HepG2 (cell line): ENCODE results near the gene FAM118A. TPM values are rescaled to one million over a fixed set of nuclear protein-coding genes. Genes with fewer than 3 reads are reported as not detected.

Source experiments
- BHLHE40 ChIP-seq: IDR thresholded peaks from 2 replicates; pipeline ENCODE4 v1.6.1; 2011; ENCODE audit warnings: low read length, improper control_type of control experiment
- CENPT ChIP-seq: sonication (generic); formaldehyde crosslinking; IDR thresholded peaks from 2 replicates; pipeline ENCODE4 v1.8.0; 2022; ENCODE audit warnings: low read depth, mild to moderate bottlenecking, moderate library complexity, missing genetic modification reagents
- KDM3A ChIP-seq: IDR thresholded peaks from 2 replicates; pipeline ENCODE4 v1.6.1; 2018; ENCODE audit warnings: low read depth, missing compliant biosample characterization
- SIX1 ChIP-seq: sonication (generic); formaldehyde crosslinking; IDR thresholded peaks from 2 replicates; pipeline ENCODE4 v1.4.0; 2020; ENCODE audit warnings: missing genetic modification reagents, borderline replicate concordance
- ZNF230 ChIP-seq: sonication (generic); formaldehyde crosslinking; IDR thresholded peaks from 2 replicates; pipeline ENCODE4 v1.4.0; 2020; ENCODE audit warnings: mild to moderate bottlenecking, missing genetic modification reagents
- ZNF598 ChIP-seq: sonication (generic); formaldehyde crosslinking; IDR thresholded peaks from 2 replicates; pipeline ENCODE4 v1.5.1; 2020; ENCODE audit warnings: mild to moderate bottlenecking, missing genetic modification reagents, borderline replicate concordance
- polyA plus RNA-seq, 8 experiments: library from polyadenylated mRNA; depleted of rRNA in 3 of 8; stranded (reverse) in 7 of 8; unstranded in 1 of 8; fragments of >200 nt; fragmentation: Illumina TruSeq in 4 of 8; extraction: Trizol in 4 of 8; gene quantifications; 2 replicates each; pipeline versions ENCODE4 v1.2.1 to v1.2.3, GENCODE V29; 2011 to 2016; ENCODE audit warnings: low read depth in 4 of 8, missing spikeins in 1 of 8, mixed read lengths in 1 of 8; ENCODE audit not compliant: insufficient read depth in 1 of 8
- total RNA-seq, 5 experiments: library from RNA; depleted of rRNA; stranded (reverse); fragments of >200 nt; fragmentation: Illumina TruSeq; extraction: Trizol; gene quantifications; 2 replicates each; pipeline ENCODE4 v1.2.3, GENCODE V29; 2016; ENCODE audit warnings: low read depth in 1 of 5
- TF ChIP-seq, protein P1 (sequence below): sonication (generic); formaldehyde crosslinking; IDR thresholded peaks from 2 replicates; pipeline ENCODE4 v1.9.0; 2021; ENCODE audit warnings: missing genetic modification reagents, borderline replicate concordance
- TF ChIP-seq, protein P2 (sequence below): sonication (generic); formaldehyde crosslinking; IDR thresholded peaks from 2 replicates; pipeline ENCODE4 v1.4.0; 2020; ENCODE audit warnings: missing genetic modification reagents
- TF ChIP-seq, protein P3 (sequence below): sonication (generic); formaldehyde crosslinking; IDR thresholded peaks from 2 replicates; pipeline ENCODE4 v1.4.0; 2020; ENCODE audit warnings: missing genetic modification reagents
- TF ChIP-seq, protein P4 (sequence below): IDR thresholded peaks from 2 replicates; pipeline ENCODE4 v1.6.1; 2012; ENCODE audit warnings: low read length, improper control_type of control experiment
- TF ChIP-seq, protein P5 (sequence below): sonication (generic); formaldehyde crosslinking; IDR thresholded peaks from 2 replicates; pipeline ENCODE4 v1.5.0; 2020; ENCODE audit warnings: mild to moderate bottlenecking, missing genetic modification reagents

FAM118A gene
- total and polyA plus RNA-seq, 2 of the 13 experiments (the other 11 are each of a cell fraction or from before 2014, with no cell fraction given): 36.7 to 48.2 TPM

DNA sequence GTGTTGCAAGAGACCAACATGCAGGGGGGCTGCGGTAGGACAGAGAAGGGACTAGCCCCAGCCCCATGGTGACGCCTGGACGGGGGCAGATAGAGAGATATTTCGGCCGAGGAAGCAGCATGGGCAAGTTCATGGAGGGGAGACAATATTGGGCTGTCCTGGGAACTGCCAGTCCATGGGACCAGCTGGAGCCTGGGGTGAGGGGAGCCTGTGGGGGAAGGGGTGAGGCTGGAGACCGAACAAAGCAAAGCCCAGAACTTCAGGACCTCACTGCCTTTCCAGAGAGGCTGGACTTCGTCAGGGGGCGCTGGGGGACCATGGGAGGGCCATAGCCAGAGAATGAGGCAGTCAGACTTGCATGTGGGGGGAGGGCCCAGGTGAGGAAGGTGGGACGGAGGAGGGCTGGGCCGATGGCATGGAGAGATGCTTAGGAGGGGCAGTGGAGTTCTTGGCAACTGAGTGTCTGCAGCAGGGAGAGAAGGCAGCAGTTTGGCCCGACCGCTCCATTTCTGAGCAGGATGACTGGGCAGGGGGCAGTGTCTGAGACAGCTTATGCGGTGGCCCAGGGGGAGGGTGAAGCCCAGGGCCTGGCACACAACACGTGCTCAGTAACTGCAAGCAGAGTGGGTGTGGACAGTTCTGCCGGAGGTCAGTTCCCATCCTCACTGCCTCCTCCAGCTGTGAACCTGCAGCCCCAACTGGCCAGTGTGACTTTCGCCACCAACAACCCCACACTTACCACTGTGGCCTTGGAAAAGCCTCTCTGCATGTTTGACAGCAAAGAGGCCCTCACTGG lies 24.3 kb upstream of the FAM118A start (continued):
- TF ChIP-seq, protein P1, sequence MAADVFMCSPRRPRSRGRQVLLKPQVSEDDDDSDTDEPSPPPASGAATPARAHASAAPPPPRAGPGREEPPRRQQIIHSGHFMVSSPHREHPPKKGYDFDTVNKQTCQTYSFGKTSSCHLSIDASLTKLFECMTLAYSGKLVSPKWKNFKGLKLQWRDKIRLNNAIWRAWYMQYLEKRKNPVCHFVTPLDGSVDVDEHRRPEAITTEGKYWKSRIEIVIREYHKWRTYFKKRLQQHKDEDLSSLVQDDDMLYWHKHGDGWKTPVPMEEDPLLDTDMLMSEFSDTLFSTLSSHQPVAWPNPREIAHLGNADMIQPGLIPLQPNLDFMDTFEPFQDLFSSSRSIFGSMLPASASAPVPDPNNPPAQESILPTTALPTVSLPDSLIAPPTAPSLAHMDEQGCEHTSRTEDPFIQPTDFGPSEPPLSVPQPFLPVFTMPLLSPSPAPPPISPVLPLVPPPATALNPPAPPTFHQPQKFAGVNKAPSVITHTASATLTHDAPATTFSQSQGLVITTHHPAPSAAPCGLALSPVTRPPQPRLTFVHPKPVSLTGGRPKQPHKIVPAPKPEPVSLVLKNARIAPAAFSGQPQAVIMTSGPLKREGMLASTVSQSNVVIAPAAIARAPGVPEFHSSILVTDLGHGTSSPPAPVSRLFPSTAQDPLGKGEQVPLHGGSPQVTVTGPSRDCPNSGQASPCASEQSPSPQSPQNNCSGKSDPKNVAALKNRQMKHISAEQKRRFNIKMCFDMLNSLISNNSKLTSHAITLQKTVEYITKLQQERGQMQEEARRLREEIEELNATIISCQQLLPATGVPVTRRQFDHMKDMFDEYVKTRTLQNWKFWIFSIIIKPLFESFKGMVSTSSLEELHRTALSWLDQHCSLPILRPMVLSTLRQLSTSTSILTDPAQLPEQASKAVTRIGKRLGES (CRISPR knock-in tag): no peak
- TF ChIP-seq KDM3A (CRISPR knock-in tag) (no peak), ZNF230 (CRISPR knock-in tag) (no peak), ZNF598 (CRISPR knock-in tag) (no peak), BHLHE40 (peak; percentile 48), CENPT (CRISPR knock-in tag) (no peak), SIX1 (CRISPR knock-in tag) (no peak)
- TF ChIP-seq, protein P2, sequence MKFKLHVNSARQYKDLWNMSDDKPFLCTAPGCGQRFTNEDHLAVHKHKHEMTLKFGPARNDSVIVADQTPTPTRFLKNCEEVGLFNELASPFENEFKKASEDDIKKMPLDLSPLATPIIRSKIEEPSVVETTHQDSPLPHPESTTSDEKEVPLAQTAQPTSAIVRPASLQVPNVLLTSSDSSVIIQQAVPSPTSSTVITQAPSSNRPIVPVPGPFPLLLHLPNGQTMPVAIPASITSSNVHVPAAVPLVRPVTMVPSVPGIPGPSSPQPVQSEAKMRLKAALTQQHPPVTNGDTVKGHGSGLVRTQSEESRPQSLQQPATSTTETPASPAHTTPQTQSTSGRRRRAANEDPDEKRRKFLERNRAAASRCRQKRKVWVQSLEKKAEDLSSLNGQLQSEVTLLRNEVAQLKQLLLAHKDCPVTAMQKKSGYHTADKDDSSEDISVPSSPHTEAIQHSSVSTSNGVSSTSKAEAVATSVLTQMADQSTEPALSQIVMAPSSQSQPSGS (CRISPR knock-in tag): no peak
- TF ChIP-seq, protein P3, sequence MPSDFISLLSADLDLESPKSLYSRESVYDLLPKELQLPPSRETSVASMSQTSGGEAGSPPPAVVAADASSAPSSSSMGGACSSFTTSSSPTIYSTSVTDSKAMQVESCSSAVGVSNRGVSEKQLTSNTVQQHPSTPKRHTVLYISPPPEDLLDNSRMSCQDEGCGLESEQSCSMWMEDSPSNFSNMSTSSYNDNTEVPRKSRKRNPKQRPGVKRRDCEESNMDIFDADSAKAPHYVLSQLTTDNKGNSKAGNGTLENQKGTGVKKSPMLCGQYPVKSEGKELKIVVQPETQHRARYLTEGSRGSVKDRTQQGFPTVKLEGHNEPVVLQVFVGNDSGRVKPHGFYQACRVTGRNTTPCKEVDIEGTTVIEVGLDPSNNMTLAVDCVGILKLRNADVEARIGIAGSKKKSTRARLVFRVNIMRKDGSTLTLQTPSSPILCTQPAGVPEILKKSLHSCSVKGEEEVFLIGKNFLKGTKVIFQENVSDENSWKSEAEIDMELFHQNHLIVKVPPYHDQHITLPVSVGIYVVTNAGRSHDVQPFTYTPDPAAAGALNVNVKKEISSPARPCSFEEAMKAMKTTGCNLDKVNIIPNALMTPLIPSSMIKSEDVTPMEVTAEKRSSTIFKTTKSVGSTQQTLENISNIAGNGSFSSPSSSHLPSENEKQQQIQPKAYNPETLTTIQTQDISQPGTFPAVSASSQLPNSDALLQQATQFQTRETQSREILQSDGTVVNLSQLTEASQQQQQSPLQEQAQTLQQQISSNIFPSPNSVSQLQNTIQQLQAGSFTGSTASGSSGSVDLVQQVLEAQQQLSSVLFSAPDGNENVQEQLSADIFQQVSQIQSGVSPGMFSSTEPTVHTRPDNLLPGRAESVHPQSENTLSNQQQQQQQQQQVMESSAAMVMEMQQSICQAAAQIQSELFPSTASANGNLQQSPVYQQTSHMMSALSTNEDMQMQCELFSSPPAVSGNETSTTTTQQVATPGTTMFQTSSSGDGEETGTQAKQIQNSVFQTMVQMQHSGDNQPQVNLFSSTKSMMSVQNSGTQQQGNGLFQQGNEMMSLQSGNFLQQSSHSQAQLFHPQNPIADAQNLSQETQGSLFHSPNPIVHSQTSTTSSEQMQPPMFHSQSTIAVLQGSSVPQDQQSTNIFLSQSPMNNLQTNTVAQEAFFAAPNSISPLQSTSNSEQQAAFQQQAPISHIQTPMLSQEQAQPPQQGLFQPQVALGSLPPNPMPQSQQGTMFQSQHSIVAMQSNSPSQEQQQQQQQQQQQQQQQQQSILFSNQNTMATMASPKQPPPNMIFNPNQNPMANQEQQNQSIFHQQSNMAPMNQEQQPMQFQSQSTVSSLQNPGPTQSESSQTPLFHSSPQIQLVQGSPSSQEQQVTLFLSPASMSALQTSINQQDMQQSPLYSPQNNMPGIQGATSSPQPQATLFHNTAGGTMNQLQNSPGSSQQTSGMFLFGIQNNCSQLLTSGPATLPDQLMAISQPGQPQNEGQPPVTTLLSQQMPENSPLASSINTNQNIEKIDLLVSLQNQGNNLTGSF (CRISPR knock-in tag): no peak; the same call in 1 of the 2 replicates
- TF ChIP-seq, protein P4, sequence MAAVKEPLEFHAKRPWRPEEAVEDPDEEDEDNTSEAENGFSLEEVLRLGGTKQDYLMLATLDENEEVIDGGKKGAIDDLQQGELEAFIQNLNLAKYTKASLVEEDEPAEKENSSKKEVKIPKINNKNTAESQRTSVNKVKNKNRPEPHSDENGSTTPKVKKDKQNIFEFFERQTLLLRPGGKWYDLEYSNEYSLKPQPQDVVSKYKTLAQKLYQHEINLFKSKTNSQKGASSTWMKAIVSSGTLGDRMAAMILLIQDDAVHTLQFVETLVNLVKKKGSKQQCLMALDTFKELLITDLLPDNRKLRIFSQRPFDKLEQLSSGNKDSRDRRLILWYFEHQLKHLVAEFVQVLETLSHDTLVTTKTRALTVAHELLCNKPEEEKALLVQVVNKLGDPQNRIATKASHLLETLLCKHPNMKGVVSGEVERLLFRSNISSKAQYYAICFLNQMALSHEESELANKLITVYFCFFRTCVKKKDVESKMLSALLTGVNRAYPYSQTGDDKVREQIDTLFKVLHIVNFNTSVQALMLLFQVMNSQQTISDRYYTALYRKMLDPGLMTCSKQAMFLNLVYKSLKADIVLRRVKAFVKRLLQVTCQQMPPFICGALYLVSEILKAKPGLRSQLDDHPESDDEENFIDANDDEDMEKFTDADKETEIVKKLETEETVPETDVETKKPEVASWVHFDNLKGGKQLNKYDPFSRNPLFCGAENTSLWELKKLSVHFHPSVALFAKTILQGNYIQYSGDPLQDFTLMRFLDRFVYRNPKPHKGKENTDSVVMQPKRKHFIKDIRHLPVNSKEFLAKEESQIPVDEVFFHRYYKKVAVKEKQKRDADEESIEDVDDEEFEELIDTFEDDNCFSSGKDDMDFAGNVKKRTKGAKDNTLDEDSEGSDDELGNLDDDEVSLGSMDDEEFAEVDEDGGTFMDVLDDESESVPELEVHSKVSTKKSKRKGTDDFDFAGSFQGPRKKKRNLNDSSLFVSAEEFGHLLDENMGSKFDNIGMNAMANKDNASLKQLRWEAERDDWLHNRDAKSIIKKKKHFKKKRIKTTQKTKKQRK: no peak
- TF ChIP-seq, protein P5, sequence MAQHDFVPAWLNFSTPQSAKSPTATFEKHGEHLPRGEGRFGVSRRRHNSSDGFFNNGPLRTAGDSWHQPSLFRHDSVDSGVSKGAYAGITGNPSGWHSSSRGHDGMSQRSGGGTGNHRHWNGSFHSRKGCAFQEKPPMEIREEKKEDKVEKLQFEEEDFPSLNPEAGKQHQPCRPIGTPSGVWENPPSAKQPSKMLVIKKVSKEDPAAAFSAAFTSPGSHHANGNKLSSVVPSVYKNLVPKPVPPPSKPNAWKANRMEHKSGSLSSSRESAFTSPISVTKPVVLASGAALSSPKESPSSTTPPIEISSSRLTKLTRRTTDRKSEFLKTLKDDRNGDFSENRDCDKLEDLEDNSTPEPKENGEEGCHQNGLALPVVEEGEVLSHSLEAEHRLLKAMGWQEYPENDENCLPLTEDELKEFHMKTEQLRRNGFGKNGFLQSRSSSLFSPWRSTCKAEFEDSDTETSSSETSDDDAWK (CRISPR knock-in tag): no peak
